Neural cell (in vitro differentiated cells): ENCODE data around the gene GREM1. TPM values are rescaled to one million over a fixed set of nuclear protein-coding genes. Genes with fewer than 3 reads are reported as not detected.

Experiments used
- H2AFZ ChIP-seq: fragments of 200-600, 300-800 bp; sonication (generic), shearing (Covaris generic); 2 replicates; pipeline ENCODE4 v1.6.0; 2014; ENCODE audit warnings: low read depth, mild to moderate bottlenecking, antibody characterized with exemption, low read length, moderate library complexity
- H3F3A ChIP-seq: fragments of 200-600 bp; shearing (Covaris generic); 2 replicates; pipeline ENCODE4 v1.6.1; 2016; ENCODE audit warnings: mild to moderate bottlenecking, moderate library complexity, mixed read lengths, antibody characterized with exemption, low read length; ENCODE audit not compliant: insufficient read depth, poor library complexity, severe bottlenecking
- H3K27ac ChIP-seq: fragments of 200-600, 300-800 bp; sonication (generic), shearing (Covaris generic); 2 replicates; pipeline ENCODE4 v1.5.1; 2014; ENCODE audit warnings: mild to moderate bottlenecking, low read length, moderate library complexity
- H3K27me3 ChIP-seq: fragments of 300-800, 200-600 bp; sonication (generic), shearing (Covaris generic); 2 replicates; pipeline ENCODE4 v1.6.0; 2014; ENCODE audit warnings: mild to moderate bottlenecking, low read depth, low read length, moderate library complexity; ENCODE audit not compliant: insufficient read depth
- H3K36me3 ChIP-seq: fragments of 300-800, 200-600 bp; sonication (generic), shearing (Covaris generic); 2 replicates; pipeline ENCODE4 v1.5.1; 2014; ENCODE audit warnings: mild to moderate bottlenecking, antibody characterized with exemption, low read length, moderate library complexity; ENCODE audit not compliant: insufficient read depth
- H3K4me2 ChIP-seq: fragments of 300-800, 200-600 bp; sonication (generic), shearing (Covaris generic); 2 replicates; pipeline ENCODE4 v1.6.0; 2014; ENCODE audit warnings: mild to moderate bottlenecking, low read length
- H3K4me3 ChIP-seq: fragments of 300-800, 200-600 bp; sonication (generic), shearing (Covaris generic); 2 replicates; pipeline ENCODE4 v1.5.1; 2014; ENCODE audit warnings: mild to moderate bottlenecking, low read length, moderate library complexity
- H3K79me2 ChIP-seq: fragments of 200-600 bp; shearing (Covaris generic); replicated peaks from 2 replicates; pipeline ENCODE4 v1.6.0; 2014; ENCODE audit warnings: mild to moderate bottlenecking, low read length, moderate library complexity; ENCODE audit not compliant: insufficient read depth
- H3K9ac ChIP-seq: fragments of 300-800, 200-600 bp; sonication (generic), shearing (Covaris generic); 2 replicates; pipeline ENCODE4 v1.6.1; 2016; ENCODE audit warnings: mild to moderate bottlenecking, low read length, mixed read lengths
- H3K9me2 ChIP-seq: fragments of 200-600 bp; shearing (Covaris generic); 2 replicates; pipeline ENCODE4 v1.6.1; 2016; ENCODE audit warnings: mild to moderate bottlenecking, low read length, mixed read lengths; ENCODE audit not compliant: insufficient read depth
- H3K9me3 ChIP-seq: fragments of 200-600, 300-800 bp; sonication (generic), shearing (Covaris generic); 2 replicates; pipeline ENCODE4 v1.6.1; 2016; ENCODE audit warnings: mild to moderate bottlenecking, mixed run types, low read length, moderate library complexity, mixed read lengths
- H4K20me1 ChIP-seq: fragments of 200-600 bp; shearing (Covaris generic); 2 replicates; pipeline ENCODE4 v1.6.1; 2016; ENCODE audit warnings: mild to moderate bottlenecking, mixed run types; ENCODE audit not compliant: insufficient read depth
- EP300 ChIP-seq: fragments of 450-650 bp; conservative IDR thresholded peaks from 2 replicates; pipeline ENCODE4 v1.6.1; 2014; ENCODE audit warnings: antibody characterized with exemption, mild to moderate bottlenecking, moderate library complexity; ENCODE audit not compliant: poor library complexity, severe bottlenecking
- EZH2 ChIP-seq: fragments of 200-600, 300-800 bp; shearing (Covaris generic), sonication (generic); IDR thresholded peaks from 2 replicates; pipeline ENCODE4 v1.6.1; 2014; ENCODE audit warnings: antibody characterized with exemption, low read length, borderline replicate concordance, mild to moderate bottlenecking; ENCODE audit not compliant: insufficient read depth, poor library complexity, severe bottlenecking
- MXI1 ChIP-seq: fragments of 450-650 bp; conservative IDR thresholded peaks from 2 replicates; pipeline ENCODE4 v1.6.1; 2014; ENCODE audit warnings: antibody characterized with exemption, mild to moderate bottlenecking; ENCODE audit not compliant: poor library complexity, severe bottlenecking
- POLR2AphosphoS5 ChIP-seq: IDR thresholded peaks from 2 replicates; pipeline ENCODE4 v1.6.1; 2012
- RAD21 ChIP-seq: fragments of 450-650 bp; conservative IDR thresholded peaks from 2 replicates; pipeline ENCODE4 v1.6.1; 2014; ENCODE audit warnings: antibody characterized with exemption, mild to moderate bottlenecking, moderate library complexity
- SMC3 ChIP-seq: fragments of 450-650 bp; conservative IDR thresholded peaks from 2 replicates; pipeline ENCODE4 v1.6.1; 2014; ENCODE audit warnings: antibody characterized with exemption, mild to moderate bottlenecking, moderate library complexity; ENCODE audit not compliant: poor library complexity
- TAF1 ChIP-seq: IDR thresholded peaks from 2 replicates; pipeline ENCODE4 v1.6.1; 2012; ENCODE audit warnings: low read depth
- polyA plus RNA-seq: library from polyadenylated mRNA; depleted of rRNA; stranded (reverse); fragments of >200 nt; gene quantifications from 2 replicates; pipeline ENCODE4 v1.2.3, GENCODE V29; 2014
- TF ChIP-seq, protein P1 (sequence below): fragments of 450-650 bp; IDR thresholded peaks from 2 replicates; pipeline ENCODE4 v1.5.1; 2014; ENCODE audit warnings: antibody characterized with exemption, mild to moderate bottlenecking, moderate library complexity; ENCODE audit not compliant: poor library complexity, severe bottlenecking
- TF ChIP-seq, protein P2 (sequence below): IDR thresholded peaks from 2 replicates; pipeline ENCODE4 v1.6.1; 2012; ENCODE audit warnings: borderline replicate concordance

The GREM1 gene
- polyA plus RNA-seq, 1 donor from 2014 or later = 0.16 TPM

DNA sequence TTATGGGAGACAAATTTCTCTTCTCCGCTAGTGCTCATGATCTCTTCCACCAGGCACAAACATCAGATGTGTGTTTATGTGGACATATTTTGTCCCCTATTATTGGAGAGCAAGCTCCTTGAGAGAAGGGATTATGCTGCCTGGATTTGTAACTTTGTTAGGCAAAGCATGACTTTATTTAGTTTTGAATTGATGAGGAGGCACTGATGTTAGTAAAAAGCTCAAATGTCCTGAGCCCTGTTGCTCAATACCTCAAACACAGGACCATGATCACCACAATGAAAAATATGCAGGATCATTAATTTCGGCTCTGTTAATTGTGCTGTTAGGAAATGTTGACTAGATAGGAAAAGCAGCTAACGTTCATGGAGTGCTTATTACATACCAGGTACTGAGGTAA, 47.2 kb upstream of the GREM1 start:
- Histone ChIP-seq H3K27me3 (no peaks in the 10 kb centered on the region), H3K4me2 (no peak overlapping the region), H3K9me2 (no peaks in the 10 kb centered on the region), H3K9me3 (no peaks in the 10 kb centered on the region), H3K36me3 (no peaks in the 10 kb centered on the region), H4K20me1 (no peaks in the 10 kb centered on the region), H3F3A (no peaks in the 10 kb centered on the region), H3K79me2 (no peaks in the 10 kb centered on the region), H3K4me3 (no peak overlapping the region), H3K27ac (no peak overlapping the region), H2AFZ (no peak overlapping the region), H3K9ac (no peak overlapping the region)
- TF ChIP-seq POLR2AphosphoS5 = no peak
- TF ChIP-seq, protein P1, sequence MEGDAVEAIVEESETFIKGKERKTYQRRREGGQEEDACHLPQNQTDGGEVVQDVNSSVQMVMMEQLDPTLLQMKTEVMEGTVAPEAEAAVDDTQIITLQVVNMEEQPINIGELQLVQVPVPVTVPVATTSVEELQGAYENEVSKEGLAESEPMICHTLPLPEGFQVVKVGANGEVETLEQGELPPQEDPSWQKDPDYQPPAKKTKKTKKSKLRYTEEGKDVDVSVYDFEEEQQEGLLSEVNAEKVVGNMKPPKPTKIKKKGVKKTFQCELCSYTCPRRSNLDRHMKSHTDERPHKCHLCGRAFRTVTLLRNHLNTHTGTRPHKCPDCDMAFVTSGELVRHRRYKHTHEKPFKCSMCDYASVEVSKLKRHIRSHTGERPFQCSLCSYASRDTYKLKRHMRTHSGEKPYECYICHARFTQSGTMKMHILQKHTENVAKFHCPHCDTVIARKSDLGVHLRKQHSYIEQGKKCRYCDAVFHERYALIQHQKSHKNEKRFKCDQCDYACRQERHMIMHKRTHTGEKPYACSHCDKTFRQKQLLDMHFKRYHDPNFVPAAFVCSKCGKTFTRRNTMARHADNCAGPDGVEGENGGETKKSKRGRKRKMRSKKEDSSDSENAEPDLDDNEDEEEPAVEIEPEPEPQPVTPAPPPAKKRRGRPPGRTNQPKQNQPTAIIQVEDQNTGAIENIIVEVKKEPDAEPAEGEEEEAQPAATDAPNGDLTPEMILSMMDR = no peak
- TF ChIP-seq SMC3 = no peak
- TF ChIP-seq TAF1 = no peak
- TF ChIP-seq EZH2 = no peak
- no peak for TF ChIP-seq RAD21
- no peak for TF ChIP-seq MXI1
- no peak for TF ChIP-seq EP300
- TF ChIP-seq, protein P2, sequence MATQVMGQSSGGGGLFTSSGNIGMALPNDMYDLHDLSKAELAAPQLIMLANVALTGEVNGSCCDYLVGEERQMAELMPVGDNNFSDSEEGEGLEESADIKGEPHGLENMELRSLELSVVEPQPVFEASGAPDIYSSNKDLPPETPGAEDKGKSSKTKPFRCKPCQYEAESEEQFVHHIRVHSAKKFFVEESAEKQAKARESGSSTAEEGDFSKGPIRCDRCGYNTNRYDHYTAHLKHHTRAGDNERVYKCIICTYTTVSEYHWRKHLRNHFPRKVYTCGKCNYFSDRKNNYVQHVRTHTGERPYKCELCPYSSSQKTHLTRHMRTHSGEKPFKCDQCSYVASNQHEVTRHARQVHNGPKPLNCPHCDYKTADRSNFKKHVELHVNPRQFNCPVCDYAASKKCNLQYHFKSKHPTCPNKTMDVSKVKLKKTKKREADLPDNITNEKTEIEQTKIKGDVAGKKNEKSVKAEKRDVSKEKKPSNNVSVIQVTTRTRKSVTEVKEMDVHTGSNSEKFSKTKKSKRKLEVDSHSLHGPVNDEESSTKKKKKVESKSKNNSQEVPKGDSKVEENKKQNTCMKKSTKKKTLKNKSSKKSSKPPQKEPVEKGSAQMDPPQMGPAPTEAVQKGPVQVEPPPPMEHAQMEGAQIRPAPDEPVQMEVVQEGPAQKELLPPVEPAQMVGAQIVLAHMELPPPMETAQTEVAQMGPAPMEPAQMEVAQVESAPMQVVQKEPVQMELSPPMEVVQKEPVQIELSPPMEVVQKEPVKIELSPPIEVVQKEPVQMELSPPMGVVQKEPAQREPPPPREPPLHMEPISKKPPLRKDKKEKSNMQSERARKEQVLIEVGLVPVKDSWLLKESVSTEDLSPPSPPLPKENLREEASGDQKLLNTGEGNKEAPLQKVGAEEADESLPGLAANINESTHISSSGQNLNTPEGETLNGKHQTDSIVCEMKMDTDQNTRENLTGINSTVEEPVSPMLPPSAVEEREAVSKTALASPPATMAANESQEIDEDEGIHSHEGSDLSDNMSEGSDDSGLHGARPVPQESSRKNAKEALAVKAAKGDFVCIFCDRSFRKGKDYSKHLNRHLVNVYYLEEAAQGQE = no peak

DNA sequence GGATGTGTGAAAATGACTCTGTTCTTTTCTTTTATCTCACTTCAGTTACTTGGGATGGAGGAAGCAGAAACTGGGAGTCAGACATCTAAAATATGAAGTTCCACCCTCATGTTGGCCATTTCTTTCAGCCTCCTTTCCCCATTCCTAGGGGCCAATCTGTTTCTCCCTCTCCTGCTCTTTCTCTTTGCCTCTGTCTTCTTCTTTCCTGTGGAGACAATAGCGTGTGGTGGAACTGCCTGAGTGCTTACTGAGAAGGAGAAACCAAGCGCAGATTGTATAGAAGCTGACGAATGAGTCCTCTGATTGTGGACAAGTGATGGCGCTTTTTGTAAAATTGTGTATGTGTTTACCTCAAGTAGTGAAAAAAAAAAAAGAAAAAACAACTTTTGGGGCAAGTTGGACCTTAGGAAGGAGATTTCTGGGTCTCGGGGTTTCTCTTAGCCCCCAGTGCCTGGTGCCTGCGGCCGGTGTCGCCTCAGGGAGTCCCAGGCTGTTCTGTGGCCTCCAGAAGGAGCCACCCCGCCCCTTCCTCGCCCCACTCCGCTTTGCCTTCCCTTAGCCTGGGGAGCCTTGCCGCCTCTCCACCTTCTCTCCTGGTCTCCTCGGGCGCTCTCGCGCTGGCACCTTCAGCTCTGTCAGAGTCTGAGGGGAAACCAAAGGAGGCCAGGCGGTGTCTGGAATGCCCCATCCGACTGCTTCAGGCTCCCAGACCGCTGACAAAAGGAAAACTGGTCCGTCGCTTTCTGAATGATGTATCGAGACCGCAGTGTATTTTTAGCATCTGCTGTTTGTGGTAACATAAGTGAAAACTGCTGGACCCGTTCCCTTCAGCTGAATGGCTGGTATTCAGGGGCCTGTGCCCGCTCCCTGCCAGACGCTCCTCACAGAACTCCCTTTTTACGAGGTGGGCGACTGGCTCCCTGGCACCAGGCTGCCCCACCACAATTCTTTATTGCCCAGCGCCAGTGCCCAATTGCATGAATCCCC, 46.2 kb upstream of the GREM1 start:
- no peaks in the 10 kb centered on the region for H3K27me3 ChIP-seq
- no peaks in the 10 kb centered on the region for H3K9me2 ChIP-seq
- H4K20me1 ChIP-seq = no peaks in the 10 kb centered on the region
- H3K9me3 ChIP-seq = no peaks in the 10 kb centered on the region
- H3K79me2 ChIP-seq = no peaks in the 10 kb centered on the region
- no peak overlapping the region for H2AFZ ChIP-seq
- H3K4me3 ChIP-seq = no peak overlapping the region
- no peak for TF ChIP-seq POLR2AphosphoS5
- no peak for TF ChIP-seq EP300
- no peak for TF ChIP-seq TAF1
- TF ChIP-seq SMC3 = no peak
- TF ChIP-seq EZH2 = no peak
- TF ChIP-seq RAD21 = no peak
- TF ChIP-seq, protein P2 = no peak
- TF ChIP-seq MXI1 = no peak
- TF ChIP-seq, protein P1 = no peak
- H3K9ac ChIP-seq = no peak overlapping the region
- H3F3A ChIP-seq = no peaks in the 10 kb centered on the region
- no peak overlapping the region for H3K27ac ChIP-seq
- H3K4me2 ChIP-seq = no peak overlapping the region
- no peaks in the 10 kb centered on the region for H3K36me3 ChIP-seq
